ENCODE data around the gene VWA8. TPM values are rescaled to one million over a fixed set of nuclear protein-coding genes. Genes with fewer than 3 reads are reported as not detected.
"Not testable (repeated sequence)": the region's sequence is repeated elsewhere in the genome, so short reads cannot be mapped to it uniquely, and the experiment has no call there.

VWA8 gene
- total and polyA plus RNA-seq, 2 experiments from 2014 or later = 6.3 to 24.6 TPM

GRCh38 chr13:41622432-41623429 is 338.2 kb downstream of the VWA8 start (continued):
- TF ChIP-seq CREB1 (CRISPR knock-in tag; IDR thresholded peaks at IDR 0.05; ENCODE audit: low read depth) = no peak

GRCh38 chr13:41621716-41622431 is 339.0 kb downstream of the VWA8 start:
- Histone ChIP-seq H3K4me2 (no peak overlapping the region), H3K27ac (ENCODE audit: low read depth) (no peak overlapping the region), H4K20me1 (replicated peaks; ENCODE audit: insufficient read depth) (no peaks in the 10 kb centered on the region), H3K9me2 (ENCODE audit: insufficient read depth) (no peaks in the 10 kb centered on the region), H3K36me3 (ENCODE audit: insufficient read depth) (no peaks in the 10 kb centered on the region), H3K27me3 (ENCODE audit: insufficient read depth) (no peaks in the 10 kb centered on the region), H3K4me1 (ENCODE audit: insufficient read depth) (no peaks in the 10 kb centered on the region), H2AFZ (no peak overlapping the region), H3F3A (replicated peaks; ENCODE audit: low read depth) (no peaks in the 10 kb centered on the region), H3K79me2 (replicated peaks; ENCODE audit: insufficient read depth) (no peaks in the 10 kb centered on the region), H3K4me3 (no peak overlapping the region)
- DNase-seq (ENCODE audit: low spot score) (no peak), ATAC-seq (no peak)
- peaks cover 8% of the 10 kb centered on the region; the same call in 2 of the 3 replicates for H3K9me3 Mint-ChIP-seq
- H3K4me3 Mint-ChIP-seq = no peak overlapping the region
- H3K27ac Mint-ChIP-seq = no peak overlapping the region
- no peaks in the 10 kb centered on the region for H3K4me1 Mint-ChIP-seq
- TF ChIP-seq ZNF331 (CRISPR knock-in tag; IDR thresholded peaks at IDR 0.05; ENCODE audit: low read depth) = no peak
- TF ChIP-seq, protein P1, sequence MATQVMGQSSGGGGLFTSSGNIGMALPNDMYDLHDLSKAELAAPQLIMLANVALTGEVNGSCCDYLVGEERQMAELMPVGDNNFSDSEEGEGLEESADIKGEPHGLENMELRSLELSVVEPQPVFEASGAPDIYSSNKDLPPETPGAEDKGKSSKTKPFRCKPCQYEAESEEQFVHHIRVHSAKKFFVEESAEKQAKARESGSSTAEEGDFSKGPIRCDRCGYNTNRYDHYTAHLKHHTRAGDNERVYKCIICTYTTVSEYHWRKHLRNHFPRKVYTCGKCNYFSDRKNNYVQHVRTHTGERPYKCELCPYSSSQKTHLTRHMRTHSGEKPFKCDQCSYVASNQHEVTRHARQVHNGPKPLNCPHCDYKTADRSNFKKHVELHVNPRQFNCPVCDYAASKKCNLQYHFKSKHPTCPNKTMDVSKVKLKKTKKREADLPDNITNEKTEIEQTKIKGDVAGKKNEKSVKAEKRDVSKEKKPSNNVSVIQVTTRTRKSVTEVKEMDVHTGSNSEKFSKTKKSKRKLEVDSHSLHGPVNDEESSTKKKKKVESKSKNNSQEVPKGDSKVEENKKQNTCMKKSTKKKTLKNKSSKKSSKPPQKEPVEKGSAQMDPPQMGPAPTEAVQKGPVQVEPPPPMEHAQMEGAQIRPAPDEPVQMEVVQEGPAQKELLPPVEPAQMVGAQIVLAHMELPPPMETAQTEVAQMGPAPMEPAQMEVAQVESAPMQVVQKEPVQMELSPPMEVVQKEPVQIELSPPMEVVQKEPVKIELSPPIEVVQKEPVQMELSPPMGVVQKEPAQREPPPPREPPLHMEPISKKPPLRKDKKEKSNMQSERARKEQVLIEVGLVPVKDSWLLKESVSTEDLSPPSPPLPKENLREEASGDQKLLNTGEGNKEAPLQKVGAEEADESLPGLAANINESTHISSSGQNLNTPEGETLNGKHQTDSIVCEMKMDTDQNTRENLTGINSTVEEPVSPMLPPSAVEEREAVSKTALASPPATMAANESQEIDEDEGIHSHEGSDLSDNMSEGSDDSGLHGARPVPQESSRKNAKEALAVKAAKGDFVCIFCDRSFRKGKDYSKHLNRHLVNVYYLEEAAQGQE (IDR thresholded peaks at IDR 0.05; ENCODE audit: unreplicated experiment) = no peak
- no peak for TF ChIP-seq JUNB (IDR thresholded peaks at IDR 0.05; ENCODE audit: unreplicated experiment)
- no peak for TF ChIP-seq ZNF462 (CRISPR knock-in tag; IDR thresholded peaks at IDR 0.05)
- no peaks in the 10 kb centered on the region for H3K27me3 Mint-ChIP-seq (ENCODE audit: insufficient read depth, low read depth, poor library complexity)
- H3K36me3 Mint-ChIP-seq (ENCODE audit: low read depth) = peaks cover 8% of the 10 kb centered on the region; the same call in 1 of the 3 replicates

DNA sequence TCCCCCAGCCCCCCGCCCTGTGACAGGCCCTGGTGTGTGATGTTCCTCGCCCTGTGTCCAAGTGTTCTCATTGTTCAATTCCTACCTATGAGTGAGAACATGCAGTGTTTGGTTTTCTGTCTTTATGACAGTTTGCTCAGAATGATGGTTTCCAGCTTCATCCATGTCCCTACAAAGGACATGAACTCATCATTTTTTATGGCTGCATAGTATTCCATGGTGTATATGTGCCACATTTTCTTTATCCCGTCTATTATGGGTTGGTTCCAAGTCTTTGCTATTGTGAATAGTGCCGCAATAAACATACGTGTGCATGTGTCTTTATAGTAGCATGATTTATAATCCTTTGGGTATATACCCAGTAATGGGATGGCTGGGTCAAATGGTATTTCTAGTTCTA is 343.3 kb downstream of the VWA8 start:
- not testable (repeated sequence) for H3K4me2 ChIP-seq; DNase-seq (ENCODE audit: low spot score); H3K9me2 ChIP-seq (ENCODE audit: insufficient read depth); H2AFZ ChIP-seq; H4K20me1 ChIP-seq (replicated peaks; ENCODE audit: insufficient read depth); ATAC-seq; H3K9me3 Mint-ChIP-seq; H3K4me1 Mint-ChIP-seq; H3K27ac ChIP-seq (ENCODE audit: low read depth); H3K27me3 Mint-ChIP-seq (ENCODE audit: insufficient read depth, low read depth, poor library complexity); H3K4me3 ChIP-seq; H3K27ac Mint-ChIP-seq; H3K36me3 ChIP-seq (ENCODE audit: insufficient read depth); H3K27me3 ChIP-seq (ENCODE audit: insufficient read depth); H3K4me1 ChIP-seq (ENCODE audit: insufficient read depth); H3F3A ChIP-seq (replicated peaks; ENCODE audit: low read depth); H3K79me2 ChIP-seq (replicated peaks; ENCODE audit: insufficient read depth); H3K4me3 Mint-ChIP-seq
- peaks cover 11% of the 10 kb centered on the region; the same call in 1 of the 3 replicates for H3K36me3 Mint-ChIP-seq (ENCODE audit: low read depth)

All from GM23338 (cell line).